Activated naive CD4-positive, alpha-beta T cell treated with anti-CD3 and anti-CD28 coated beads for 36 hours (primary cell): ENCODE measurements around the gene SCLY. TPM values are rescaled to one million over a fixed set of nuclear protein-coding genes. Genes with fewer than 3 reads are reported as not detected.

Experiments
- CTCF ChIA-PET: fragments of 350-600 bp; sonication (Branson Sonifier 250); formaldehyde crosslinking; loops from one replicate; lab custom pipeline; 2021; ENCODE audit warnings: antibody characterized with exemption; lab: Charles Lee
- DNase-seq: peaks from one replicate; pipeline ENCODE4 v3.0.0-alpha.2; 2020
- H3K27ac Mint-ChIP-seq: one replicate; pipeline ENCODE4 v1.8.0; 2021; ENCODE audit warnings: mild to moderate bottlenecking, mixed read lengths
- H3K27me3 Mint-ChIP-seq: one replicate; pipeline ENCODE4 v1.8.0; 2021; ENCODE audit warnings: low read depth, mixed read lengths
- H3K36me3 Mint-ChIP-seq: one replicate; pipeline ENCODE4 v1.8.0; 2021; ENCODE audit warnings: low read depth, mixed read lengths
- H3K4me1 Mint-ChIP-seq: one replicate; pipeline ENCODE4 v1.8.0; 2021; ENCODE audit warnings: low read depth, mixed read lengths
- H3K4me3 Mint-ChIP-seq: one replicate; pipeline ENCODE4 v1.8.0; 2021; ENCODE audit warnings: mild to moderate bottlenecking, moderate library complexity, mixed read lengths
- H3K9me3 Mint-ChIP-seq: one replicate; pipeline ENCODE4 v1.8.0; 2021; ENCODE audit warnings: mixed read lengths
- intact Hi-C: fragments of 100-400 bp; cut with micrococcal nuclease; formaldehyde crosslinking; loops from one replicate; pipeline ENCODE4 v1.15.1; 2023
- total RNA-seq, 2 experiments: library from RNA; stranded (reverse); gene quantifications; one replicate each; pipeline ENCODE4 v1.2.3, GENCODE V29; 2021

SCLY gene
- total RNA-seq, 2 experiments from 2014 or later = 46.4 to 46.7 TPM

- H3K27ac Mint-ChIP-seq = no peak overlapping the region
- H3K4me3 Mint-ChIP-seq = no peak overlapping the region
- CTCF ChIA-PET = interaction anchor here (0.5 kb wide), 1 partner anchor 219 kb away, joined by 3 read pairs; no protein-coding TSS in a partner anchor
- no peaks in the 10 kb centered on the region for H3K36me3 Mint-ChIP-seq
- no peaks in the 10 kb centered on the region for H3K4me1 Mint-ChIP-seq
- peaks cover 4% of the 10 kb centered on the region for H3K27me3 Mint-ChIP-seq
- intact Hi-C loops = no loop called here
- DNase-seq = no peak
- no peaks in the 10 kb centered on the region for H3K9me3 Mint-ChIP-seq
Measured at GRCh38 chr2:238123991-238124470, 63.2 kb downstream of the SCLY start.

- no peak overlapping the region for H3K27ac Mint-ChIP-seq
- no peaks in the 10 kb centered on the region for H3K4me1 Mint-ChIP-seq
- no peak overlapping the region for H3K4me3 Mint-ChIP-seq
- H3K9me3 Mint-ChIP-seq = no peaks in the 10 kb centered on the region
- no peak for DNase-seq
- H3K27me3 Mint-ChIP-seq = peaks cover 3% of the 10 kb centered on the region
- no peaks in the 10 kb centered on the region for H3K36me3 Mint-ChIP-seq
- intact Hi-C loops = no loop called here
- CTCF ChIA-PET = interaction anchor here (0.5 to 0.6 kb wide), 2 partner anchors 13 to 219 kb away, joined by 3 read pairs; no protein-coding TSS in a partner anchor
Measured at GRCh38 chr2:238124488-238125126, 63.8 kb downstream of the SCLY start.

- H3K27me3 Mint-ChIP-seq = no peaks in the 10 kb centered on the region
- intact Hi-C loops = no loop called here
- no peaks in the 10 kb centered on the region for H3K4me1 Mint-ChIP-seq
- CTCF ChIA-PET = no interaction called here
- H3K27ac Mint-ChIP-seq = no peak overlapping the region
- H3K9me3 Mint-ChIP-seq = no peaks in the 10 kb centered on the region
- no peaks in the 10 kb centered on the region for H3K36me3 Mint-ChIP-seq
- H3K4me3 Mint-ChIP-seq = no peak overlapping the region
- no peak for DNase-seq
Measured at GRCh38 chr2:238125127-238125885, 64.5 kb downstream of the SCLY start.

GRCh38 chr2:238126338-238126737 lies 65.5 kb downstream of the SCLY start:
- Mint-ChIP-seq H3K4me1 (no peaks in the 10 kb centered on the region), H3K27ac (no peak overlapping the region)
- intact Hi-C loops = no loop called here

GRCh38 chr2:238126775-238127164 lies 66.0 kb downstream of the SCLY start:
- intact Hi-C loops = no loop called here
- CTCF ChIA-PET = interaction anchor here (0.6 kb wide), 1 partner anchor 268 kb away, joined by 3 read pairs; no protein-coding TSS in a partner anchor
- Mint-ChIP-seq H3K4me3 (no peak overlapping the region), H3K27me3 (no peaks in the 10 kb centered on the region), H3K9me3 (no peaks in the 10 kb centered on the region), H3K4me1 (no peaks in the 10 kb centered on the region), H3K27ac (no peak overlapping the region), H3K36me3 (no peaks in the 10 kb centered on the region)
- no peak for DNase-seq

More at GRCh38 chr2:238126338-238126737, 65.5 kb downstream of the SCLY start:
- no peak overlapping the region for H3K4me3 Mint-ChIP-seq
- no peaks in the 10 kb centered on the region for H3K27me3 Mint-ChIP-seq
- H3K36me3 Mint-ChIP-seq = no peaks in the 10 kb centered on the region
- no peaks in the 10 kb centered on the region for H3K9me3 Mint-ChIP-seq
- CTCF ChIA-PET = no interaction called here
- DNase-seq = no peak

GRCh38 chr2:238127165-238128060 lies 66.6 kb downstream of the SCLY start:
- Mint-ChIP-seq H3K27me3 (no peaks in the 10 kb centered on the region), H3K27ac (no peak overlapping the region), H3K36me3 (no peaks in the 10 kb centered on the region), H3K4me1 (no peaks in the 10 kb centered on the region), H3K4me3 (no peak overlapping the region), H3K9me3 (no peaks in the 10 kb centered on the region)
- DNase-seq = peak; percentile 14
- intact Hi-C loops = no loop called here
- CTCF ChIA-PET = interaction anchor here (0.6 kb wide), 1 partner anchor 269 kb away, joined by 3 read pairs; no protein-coding TSS in a partner anchor

- DNase-seq = no peak
- H3K9me3 Mint-ChIP-seq = no peaks in the 10 kb centered on the region
- CTCF ChIA-PET = no interaction called here
- H3K27me3 Mint-ChIP-seq = no peaks in the 10 kb centered on the region
- H3K4me1 Mint-ChIP-seq = no peaks in the 10 kb centered on the region
- no peak overlapping the region for H3K27ac Mint-ChIP-seq
- intact Hi-C loops = no loop called here
- H3K36me3 Mint-ChIP-seq = no peaks in the 10 kb centered on the region
- H3K4me3 Mint-ChIP-seq = no peak overlapping the region
Measured at GRCh38 chr2:238128061-238128440, 67.2 kb downstream of the SCLY start.

GRCh38 chr2:238128534-238129001 lies 67.8 kb downstream of the SCLY start:
- Mint-ChIP-seq H3K4me1 (no peaks in the 10 kb centered on the region), H3K4me3 (no peak overlapping the region), H3K36me3 (no peaks in the 10 kb centered on the region), H3K9me3 (no peaks in the 10 kb centered on the region), H3K27me3 (no peaks in the 10 kb centered on the region), H3K27ac (no peak overlapping the region)
- intact Hi-C loops = no loop called here
- CTCF ChIA-PET = no interaction called here
- no peak for DNase-seq

- Mint-ChIP-seq H3K4me3 (no peak overlapping the region), H3K36me3 (no peaks in the 10 kb centered on the region), H3K27ac (no peak overlapping the region), H3K4me1 (no peaks in the 10 kb centered on the region), H3K27me3 (no peaks in the 10 kb centered on the region), H3K9me3 (no peaks in the 10 kb centered on the region)
- no peak for DNase-seq
- CTCF ChIA-PET = interaction anchor here (1.3 kb wide), 1 partner anchor 10 kb away, joined by 4 read pairs; no protein-coding TSS in a partner anchor
- intact Hi-C loops = no loop called here
Measured at GRCh38 chr2:238129166-238130010, 68.6 kb downstream of the SCLY start.

- DNase-seq = no peak
- CTCF ChIA-PET = interaction anchor here (1.3 kb wide), 1 partner anchor 10 kb away, joined by 4 read pairs; no protein-coding TSS in a partner anchor
Measured at GRCh38 chr2:238130111-238130695, 69.4 kb downstream of the SCLY start.

More at GRCh38 chr2:238130111-238130695, 69.4 kb downstream of the SCLY start:
- Mint-ChIP-seq H3K27ac (no peak overlapping the region), H3K9me3 (no peaks in the 10 kb centered on the region), H3K4me1 (no peaks in the 10 kb centered on the region), H3K36me3 (no peaks in the 10 kb centered on the region), H3K27me3 (no peaks in the 10 kb centered on the region), H3K4me3 (no peak overlapping the region)
- intact Hi-C loops = no loop called here
